CD4-positive, alpha-beta memory T cell (primary cell): ENCODE data around the gene PDLIM1. TPM values are rescaled to one million over a fixed set of nuclear protein-coding genes. Genes with fewer than 3 reads are reported as not detected.

Experiments
- CTCF ChIA-PET: fragments of 350-600 bp; sonication (Branson Sonifier 250); formaldehyde crosslinking; loops from one replicate; lab custom pipeline; 2021; ENCODE audit warnings: inconsistent platforms; ENCODE audit not compliant: partially characterized antibody; lab: Charles Lee
- POLR2A ChIA-PET: fragments of 350-600 bp; sonication (Branson Sonifier 250); formaldehyde crosslinking; loops from one replicate; lab custom pipeline; 2021; ENCODE audit not compliant: partially characterized antibody; lab: Charles Lee
- DNase-seq, 5 donors: peaks; one replicate each; pipeline versions ENCODE4 v3.0.0 to v3.0.0-alpha.2; 2020 to 2022; ENCODE audit warnings: mixed read lengths in 1 of 5
- H3K27ac ChIP-seq: one replicate; pipeline ENCODE4 v1.7.0; 2013; ENCODE audit warnings: low read depth, low read length
- H3K27me3 ChIP-seq: 2 replicates; pipeline ENCODE4 v1.7.0; 2013; ENCODE audit warnings: mild to moderate bottlenecking, low read length, moderate library complexity; ENCODE audit not compliant: insufficient read depth
- H3K36me3 ChIP-seq: 2 replicates; pipeline ENCODE4 v1.7.0; 2013; ENCODE audit warnings: mild to moderate bottlenecking, low read length, moderate library complexity; ENCODE audit not compliant: insufficient read depth
- H3K4me1 ChIP-seq: 2 replicates; pipeline ENCODE4 v1.7.0; 2013; ENCODE audit warnings: mild to moderate bottlenecking, low read length, moderate library complexity; ENCODE audit not compliant: insufficient read depth
- H3K4me3 ChIP-seq, 2 donors: one replicate each; pipeline ENCODE4 v1.7.0; 2013; ENCODE audit warnings: low read length in 2 of 2, mild to moderate bottlenecking in 1 of 2
- H3K9me3 ChIP-seq, 2 donors: one replicate each; pipeline ENCODE4 v1.7.0; 2013; ENCODE audit warnings: low read length in 2 of 2, control low read depth in 1 of 2; ENCODE audit not compliant: control insufficient read depth in 1 of 2
- H3K27ac Mint-ChIP-seq, 7 donors: one replicate each; pipeline ENCODE4 v1.8.0; 2020 to 2021; ENCODE audit warnings: mixed read lengths in 7 of 7, mild to moderate bottlenecking in 6 of 7, inconsistent platforms in 3 of 7, moderate library complexity in 3 of 7
- H3K27me3 Mint-ChIP-seq, 2 donors: one replicate each; pipeline ENCODE4 v1.8.0; 2020 to 2021; ENCODE audit warnings: mixed read lengths in 2 of 2
- H3K36me3 Mint-ChIP-seq, 2 donors: one replicate each; pipeline ENCODE4 v1.8.0; 2020 to 2021; ENCODE audit warnings: mixed read lengths in 2 of 2, inconsistent platforms in 1 of 2, mild to moderate bottlenecking in 1 of 2
- H3K4me1 Mint-ChIP-seq, 4 donors: one replicate each; pipeline ENCODE4 v1.8.0; 2020 to 2021; ENCODE audit warnings: mixed read lengths in 4 of 4, mild to moderate bottlenecking in 1 of 4
- H3K4me3 Mint-ChIP-seq, 8 donors: one replicate each; pipeline ENCODE4 v1.8.0; 2020 to 2021; ENCODE audit warnings: mixed read lengths in 8 of 8, mild to moderate bottlenecking in 7 of 8, moderate library complexity in 6 of 8, inconsistent platforms in 3 of 8
- H3K9me3 Mint-ChIP-seq, 8 donors: one replicate each; pipeline ENCODE4 v1.8.0; 2020 to 2021; ENCODE audit warnings: mixed read lengths in 8 of 8, mild to moderate bottlenecking in 5 of 8, inconsistent platforms in 3 of 8, moderate library complexity in 1 of 8
- intact Hi-C: fragments of 100-400 bp; cut with micrococcal nuclease; formaldehyde crosslinking; loops from one replicate; pipeline ENCODE4 v1.15.1; 2023
- polyA plus RNA-seq, 2 donors: library from polyadenylated mRNA; unstranded; fragments of 300-500 nt; fragmentation: Illumina TruSeq; gene quantifications; one replicate each; pipeline ENCODE4 v1.2.3, GENCODE V29; 2021
- total RNA-seq, 2 experiments: library from RNA; stranded (reverse); gene quantifications; one replicate each; pipeline ENCODE4 v1.2.3, GENCODE V29; 2021

The PDLIM1 gene
- total and polyA plus RNA-seq, 4 experiments from 2014 or later = 0.90 to 7.3 (median 1.4) TPM

DNA sequence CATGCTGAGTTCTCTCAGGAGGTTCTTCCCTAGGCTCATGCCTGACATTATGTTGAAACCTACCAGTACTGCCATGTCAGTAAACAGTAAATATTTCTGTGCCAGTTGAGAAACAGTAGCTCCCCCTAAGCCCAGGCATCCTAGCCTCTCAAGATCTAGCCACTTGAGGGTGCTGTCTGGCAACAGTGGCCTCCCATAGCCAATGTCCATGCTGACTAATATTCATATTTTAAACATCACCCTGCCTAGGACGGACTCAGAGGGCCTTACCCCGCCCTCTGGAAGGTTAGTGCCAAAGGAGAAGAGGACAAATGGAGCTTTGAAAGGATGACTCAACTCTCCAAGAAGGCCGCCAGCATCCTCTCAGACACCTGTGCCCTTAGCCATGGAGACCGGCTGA, 89.1 kb downstream of the PDLIM1 start:
- CTCF ChIA-PET = no interaction called here
- H3K4me1 Mint-ChIP-seq = no peaks in the 10 kb centered on the region
- H3K36me3 Mint-ChIP-seq = no peaks in the 10 kb centered on the region

DNA sequence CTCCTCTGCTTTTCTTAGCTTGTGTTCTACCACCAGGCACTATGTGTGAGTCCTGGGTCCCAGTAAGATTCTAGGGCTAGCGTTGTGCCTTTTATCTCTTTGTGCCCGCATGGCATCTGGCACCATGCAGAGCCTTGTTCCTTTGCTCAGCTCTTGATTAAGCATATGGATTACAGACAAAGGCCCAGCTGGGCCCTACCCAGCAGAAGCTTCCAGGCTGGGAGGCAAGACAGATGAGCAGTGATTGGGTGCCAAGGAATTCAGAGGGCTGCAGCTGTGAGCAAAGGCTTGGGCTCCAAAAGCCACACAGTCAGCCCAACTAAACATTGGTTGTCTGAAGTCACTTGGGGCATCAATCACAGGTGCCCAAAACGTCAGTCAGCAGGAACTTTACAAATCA, 94.8 kb downstream of the PDLIM1 start:
- H3K4me1 ChIP-seq = no peaks in the 10 kb centered on the region
- H3K27ac ChIP-seq = no peak overlapping the region
- no peaks in the 10 kb centered on the region for H3K36me3 Mint-ChIP-seq
- H3K27me3 ChIP-seq = no peaks in the 10 kb centered on the region
- peaks cover 2 to 10% (median 4%) of the 10 kb centered on the region in 8 donors for H3K9me3 Mint-ChIP-seq
- no peak overlapping the region for H3K4me3 Mint-ChIP-seq
- H3K36me3 ChIP-seq = no peaks in the 10 kb centered on the region
- no peaks in the 10 kb centered on the region for H3K4me1 Mint-ChIP-seq
- CTCF ChIA-PET = no interaction called here
- H3K27ac Mint-ChIP-seq = no peak overlapping the region
- POLR2A ChIA-PET = no interaction called here
- H3K9me3 ChIP-seq = no peaks in the 10 kb centered on the region
- H3K4me3 ChIP-seq = no peak overlapping the region
- DNase-seq = no peak
- intact Hi-C loops = no loop called here
- H3K27me3 Mint-ChIP-seq = peaks cover 3% of the 10 kb centered on the region in 2 donors

More for the DNA sequence above, 89.1 kb downstream of the PDLIM1 start:
- H3K36me3 ChIP-seq = no peaks in the 10 kb centered on the region
- POLR2A ChIA-PET = no interaction called here
- no peaks in the 10 kb centered on the region for H3K27me3 ChIP-seq
- H3K4me3 ChIP-seq = no peak overlapping the region
- H3K27ac ChIP-seq = no peak overlapping the region
- Mint-ChIP-seq H3K27ac (no peak overlapping the region), H3K27me3 (peaks cover 0 to 2% of the 10 kb centered on the region in 2 donors), H3K9me3 (peaks cover 2 to 17% (median 3%) of the 10 kb centered on the region in 8 donors), H3K4me3 (no peak overlapping the region)
- no peak for DNase-seq
- intact Hi-C loops = no loop called here
- no peaks in the 10 kb centered on the region for H3K4me1 ChIP-seq
- no peaks in the 10 kb centered on the region for H3K9me3 ChIP-seq

DNA sequence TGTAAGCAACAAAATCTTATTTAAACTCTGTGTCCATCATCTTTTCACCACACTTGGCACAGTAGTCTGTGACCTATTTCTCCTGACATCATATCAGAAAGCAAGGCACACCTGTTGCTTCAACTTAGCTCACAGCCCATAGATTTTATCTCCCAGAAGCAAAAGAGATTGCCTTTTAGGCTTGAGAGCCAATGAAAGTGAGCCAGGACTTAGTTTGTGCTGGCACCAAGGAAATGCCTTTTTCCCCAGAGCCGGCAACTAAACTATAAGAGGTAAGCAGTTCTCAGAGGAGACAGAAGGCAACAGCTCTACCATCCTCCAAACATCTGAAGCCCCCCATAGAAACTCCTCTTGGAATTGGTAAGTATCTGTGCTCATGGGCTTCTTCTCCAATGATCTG, 96.9 kb downstream of the PDLIM1 start, which contains the start of gene ACSM6:
TSS of gene ACSM6 (plus strand) at position 295 of the 400 bp plus-strand sequence. CDS start 248 bp downstream, outside the sequence.
- Histone ChIP-seq H3K9me3 (no peaks in the 10 kb centered on the region), H3K27me3 (no peaks in the 10 kb centered on the region), H3K4me1 (no peaks in the 10 kb centered on the region), H3K27ac (no peak within 1 kb of the TSS), H3K36me3 (no peaks in the 10 kb centered on the region), H3K4me3 (no peak within 1 kb of the TSS)
- peaks cover 3% of the 10 kb centered on the region in 2 donors for H3K27me3 Mint-ChIP-seq
- H3K4me1 Mint-ChIP-seq = no peaks in the 10 kb centered on the region
- ChIA-PET CTCF (no interaction called here), POLR2A (no interaction called here)
- H3K36me3 Mint-ChIP-seq = no peaks in the 10 kb centered on the region
- DNase-seq = no peak
- peaks cover 0 to 6% (median 3%) of the 10 kb centered on the region in 8 donors for H3K9me3 Mint-ChIP-seq
- no peak within 1 kb of the TSS for H3K4me3 Mint-ChIP-seq
- no peak within 1 kb of the TSS for H3K27ac Mint-ChIP-seq
- intact Hi-C loops = no loop called here

DNA sequence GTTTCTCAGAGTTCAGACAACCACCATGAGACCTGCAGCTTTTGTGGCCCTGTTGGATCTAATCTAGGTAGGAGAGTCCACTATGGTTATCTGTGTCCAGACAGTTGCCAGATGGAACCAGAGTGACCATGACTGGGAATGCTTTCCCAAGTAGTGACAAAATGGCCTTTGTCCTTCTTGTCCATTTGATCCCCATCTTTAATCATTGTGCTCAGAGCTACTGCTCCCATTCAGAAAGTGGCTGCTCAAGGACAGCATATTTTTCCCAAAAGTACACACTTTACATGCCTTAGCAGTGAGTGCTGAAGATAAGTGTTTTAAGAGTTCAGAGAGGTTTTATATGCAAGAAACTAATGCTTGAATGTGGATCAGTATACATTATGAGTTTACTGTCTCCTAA, 102.2 kb downstream of the PDLIM1 start:
- POLR2A ChIA-PET = no interaction called here
- intact Hi-C loops = loop anchor here (10.0 kb wide), 1 partner anchor 56 kb away; no protein-coding TSS in a partner anchor
- H3K27me3 Mint-ChIP-seq = peaks cover 3 to 9% of the 10 kb centered on the region in 2 donors

DNA sequence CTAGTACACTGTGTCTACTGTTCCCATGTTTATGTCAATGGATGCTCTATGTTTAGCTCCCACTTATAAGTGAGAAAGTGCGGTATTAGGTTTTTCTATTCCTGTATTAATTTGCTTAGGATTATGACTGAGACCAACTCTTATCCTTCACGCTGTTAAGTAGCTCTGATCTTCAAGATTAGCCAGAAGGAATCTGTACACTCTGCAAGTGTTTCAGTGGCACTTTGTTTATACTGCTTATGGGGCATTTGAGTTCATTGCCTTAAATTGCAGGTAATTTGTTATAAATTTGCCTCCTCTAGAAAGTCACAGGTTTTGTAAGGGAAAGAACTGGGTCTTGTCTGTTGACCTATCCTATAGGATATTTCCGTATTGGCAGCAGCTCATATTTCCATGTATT, 103.2 kb downstream of the PDLIM1 start:
- intact Hi-C loops = loop anchor here (10.0 kb wide), 1 partner anchor 57 kb away; no protein-coding TSS in a partner anchor
- H3K27ac Mint-ChIP-seq = no peak overlapping the region
- Histone ChIP-seq H3K4me3 (no peak overlapping the region), H3K9me3 (no peaks in the 10 kb centered on the region), H3K27ac (no peak overlapping the region), H3K36me3 (no peaks in the 10 kb centered on the region), H3K27me3 (no peaks in the 10 kb centered on the region), H3K4me1 (no peaks in the 10 kb centered on the region)
- no peak for DNase-seq
- peaks cover 0 to 8% (median 7%) of the 10 kb centered on the region in 4 donors for H3K4me1 Mint-ChIP-seq
- ChIA-PET CTCF (interaction anchor here (1.3 kb wide), 1 partner anchor 34 kb away, joined by 4 read pairs; no protein-coding TSS in a partner anchor), POLR2A (no interaction called here)
- peaks cover 0 to 4% (median 0%) of the 10 kb centered on the region in 8 donors for H3K9me3 Mint-ChIP-seq
- no peak overlapping the region for H3K4me3 Mint-ChIP-seq
- peaks cover 6 to 11% of the 10 kb centered on the region in 2 donors for H3K27me3 Mint-ChIP-seq
- H3K36me3 Mint-ChIP-seq = no peaks in the 10 kb centered on the region

More for the DNA sequence above, 102.2 kb downstream of the PDLIM1 start:
- CTCF ChIA-PET = no interaction called here
- DNase-seq = no peak
- H3K4me3 Mint-ChIP-seq = no peak overlapping the region
- Histone ChIP-seq H3K27me3 (no peaks in the 10 kb centered on the region), H3K27ac (no peak overlapping the region), H3K36me3 (no peaks in the 10 kb centered on the region), H3K9me3 (no peaks in the 10 kb centered on the region), H3K4me3 (no peak overlapping the region), H3K4me1 (no peaks in the 10 kb centered on the region)
- H3K4me1 Mint-ChIP-seq = peaks cover 0 to 4% (median 4%) of the 10 kb centered on the region in 4 donors
- no peak overlapping the region for H3K27ac Mint-ChIP-seq
- H3K36me3 Mint-ChIP-seq = no peaks in the 10 kb centered on the region
- peaks cover 0 to 4% (median 0%) of the 10 kb centered on the region in 8 donors for H3K9me3 Mint-ChIP-seq

Other genes with a start within 250 kb of the PDLIM1 start
- gene CYP2C8, start 221.5 kb downstream of the PDLIM1 start, total RNA-seq = not detected
- gene CYP2C8, start 221.5 kb downstream of the PDLIM1 start, polyA plus RNA-seq = not detected
- gene ACSM6, start 96.8 kb downstream of the PDLIM1 start, total RNA-seq = not detected
- not detected for gene ACSM6, start 96.8 kb downstream of the PDLIM1 start, polyA plus RNA-seq